Upper lobe of left lung (tissue), 6 donors: ENCODE measurements around the gene VMAC. TPM values are rescaled to one million over a fixed set of nuclear protein-coding genes. Genes with fewer than 3 reads are reported as not detected.

Source experiments
- ATAC-seq, 2 donors: fragments of 200-7000 bp; cut with Tn5 transposase; one replicate each; pipeline ENCODE4 v1.9.1; 2022; ENCODE audit warnings: mild to moderate bottlenecking in 2 of 2, moderate library complexity in 2 of 2; ENCODE audit not compliant: low FRiP score in 2 of 2
- DNase-seq, 2 donors: peaks; one replicate each; pipeline ENCODE4 v3.0.0-alpha.2; 2019 to 2020
- H3K27ac ChIP-seq, 4 donors: fragments of 200-600 bp; sonication (generic); one replicate each; pipeline ENCODE4 v1.5.1; 2016 to 2019
- H3K27me3 ChIP-seq, 4 donors: fragments of 200-600 bp; sonication (generic); one replicate each; pipeline ENCODE4 v1.5.1; 2017 to 2019
- H3K36me3 ChIP-seq, 4 donors: fragments of 200-600 bp; sonication (generic); one replicate each; pipeline ENCODE4 v1.5.1; 2016 to 2019
- H3K4me1 ChIP-seq, 4 donors: fragments of 200-600 bp; sonication (generic); one replicate each; pipeline ENCODE4 v1.5.1; 2018 to 2019
- H3K4me3 ChIP-seq, 4 donors: fragments of 200-600 bp; sonication (generic); one replicate each; pipeline ENCODE4 v1.5.1; 2017 to 2019; ENCODE audit warnings: mild to moderate bottlenecking in 2 of 4, moderate library complexity in 1 of 4
- H3K9me3 ChIP-seq, 4 donors: fragments of 200-600 bp; sonication (generic); one replicate each; pipeline ENCODE4 v1.5.1; 2018 to 2019
- CTCF ChIP-seq, 6 experiments: fragments of 450-650 bp in 4 of 6; fragments of 200-600 bp in 2 of 6; sonication (generic) in 2 of 6; IDR thresholded peaks; one replicate each; pipeline ENCODE4 v1.5.1; 2016 to 2019; ENCODE audit warnings: antibody characterized with exemption in 6 of 6
- EP300 ChIP-seq, 4 donors: sonication (generic); formaldehyde crosslinking; IDR thresholded peaks; one replicate each; pipeline ENCODE4 v1.5.1; 2017; ENCODE audit warnings: antibody characterized with exemption in 4 of 4, control low read depth in 2 of 4
- POLR2A ChIP-seq, 4 donors: fragments of 450-650 bp; IDR thresholded peaks; one replicate each; pipeline ENCODE4 v1.5.1; 2016 to 2017; ENCODE audit warnings: antibody characterized with exemption in 4 of 4, mild to moderate bottlenecking in 2 of 4
- POLR2AphosphoS5 ChIP-seq, 2 donors: sonication (generic); formaldehyde crosslinking; IDR thresholded peaks; one replicate each; pipeline ENCODE4 v1.5.1; 2017; ENCODE audit warnings: antibody characterized with exemption in 2 of 2
- WGBS, 2 donors: methylation state at CpG; one replicate each; pipeline ENCODE4 v1.1.5; 2017 to 2018; 5-methylcytosine and 5-hydroxymethylcytosine counted together
- total RNA-seq, 6 donors: library from RNA; depleted of rRNA in 4 of 6; stranded (reverse); fragments of >200 nt in 4 of 6; gene quantifications; one replicate each; pipeline versions ENCODE4 v1.1.0 to v1.2.1, GENCODE V29; 2016 to 2021
- donor health status: DM: no; HTN: no; CAD: no; lungs with moderate emphysema.
- donor health status: DM: no; HTN: yes; CAD: no; lungs with severe emphysema.

VMAC gene
- total RNA-seq, 6 donors from 2014 or later = 4.1 to 38.8 (median 9.3) TPM

- Histone ChIP-seq H3K4me1 (peaks cover 0 to 14% (median 8%) of the 10 kb centered on the region in 4 donors), H3K27me3 (no peaks in the 10 kb centered on the region), H3K9me3 (no peaks in the 10 kb centered on the region), H3K27ac (no peak overlapping the region), H3K4me3 (no peak overlapping the region), H3K36me3 (peaks cover 14 to 85% (median 66%) of the 10 kb centered on the region in 4 donors)
- TF ChIP-seq POLR2A (IDR thresholded peaks at IDR 0.05) = no peak
- TF ChIP-seq CTCF (IDR thresholded peaks at IDR 0.05) = no peak
- TF ChIP-seq POLR2AphosphoS5 (IDR thresholded peaks at IDR 0.05) = no peak
- WGBS, 2 donors = 90 to 93% methylated on average over 20 to 21 of the region's 21 CpGs
- no peak for ATAC-seq
- DNase-seq = no peak
These were observed 28.1 kb downstream of the VMAC start for GRCh38 chr19:5932609-5933262.

- no peaks in the 10 kb centered on the region for H3K27me3 ChIP-seq
- DNase-seq (no peak), ATAC-seq (no peak)
- no peak for TF ChIP-seq CTCF (IDR thresholded peaks at IDR 0.05)
- TF ChIP-seq POLR2AphosphoS5 (IDR thresholded peaks at IDR 0.05) = no peak
- TF ChIP-seq POLR2A (IDR thresholded peaks at IDR 0.05) = no peak
- no peak for TF ChIP-seq EP300 (IDR thresholded peaks at IDR 0.05)
- peak overlapping the region in 1 of 4 donors; percentile 17 for H3K27ac ChIP-seq
- peaks cover 0 to 14% (median 8%) of the 10 kb centered on the region in 4 donors for H3K4me1 ChIP-seq
- peaks cover 11 to 77% (median 63%) of the 10 kb centered on the region in 4 donors for H3K36me3 ChIP-seq
- no peak overlapping the region for H3K4me3 ChIP-seq
- H3K9me3 ChIP-seq = no peaks in the 10 kb centered on the region
- WGBS, 2 donors = 90 to 97% methylated on average over 14 to 16 of the region's 20 CpGs
These were observed 28.9 kb downstream of the VMAC start for GRCh38 chr19:5933391-5934068.

GRCh38 chr19:5934069-5934401 lies 29.4 kb downstream of the VMAC start:
- WGBS, 2 donors = 91 to 92% methylated on average over 5 of the region's 5 CpGs
- no peak for TF ChIP-seq EP300 (IDR thresholded peaks at IDR 0.05)
- TF ChIP-seq POLR2AphosphoS5 (IDR thresholded peaks at IDR 0.05) = no peak
- no peak for TF ChIP-seq POLR2A (IDR thresholded peaks at IDR 0.05)
- TF ChIP-seq CTCF (IDR thresholded peaks at IDR 0.05) = no peak
- ATAC-seq = no peak
- Histone ChIP-seq H3K9me3 (no peaks in the 10 kb centered on the region), H3K4me3 (no peak overlapping the region), H3K4me1 (peaks cover 0 to 14% (median 8%) of the 10 kb centered on the region in 4 donors), H3K27me3 (no peaks in the 10 kb centered on the region), H3K36me3 (peaks cover 11 to 77% (median 61%) of the 10 kb centered on the region in 4 donors), H3K27ac (peak overlapping the region in 1 of 4 donors; percentile 17)
- DNase-seq = no peak

- WGBS, 2 donors = 76 to 86% methylated on average over 15 to 16 of the region's 16 CpGs
- DNase-seq (no peak), ATAC-seq (peak in 1 of 2 donors; percentile 55)
- H3K4me3 ChIP-seq = no peak overlapping the region
- no peaks in the 10 kb centered on the region for H3K27me3 ChIP-seq
- peaks cover 0 to 14% (median 8%) of the 10 kb centered on the region in 4 donors for H3K4me1 ChIP-seq
- peaks cover 11 to 76% (median 61%) of the 10 kb centered on the region in 4 donors for H3K36me3 ChIP-seq
- H3K9me3 ChIP-seq = no peaks in the 10 kb centered on the region
- TF ChIP-seq POLR2AphosphoS5 (IDR thresholded peaks at IDR 0.05) (peak in 1 of 2 donors; percentile 12), POLR2A (IDR thresholded peaks at IDR 0.05) (no peak)
- peak overlapping the region in 2 of 4 donors; percentile 30 to 41 for H3K27ac ChIP-seq
These were observed 30.3 kb downstream of the VMAC start for GRCh38 chr19:5934774-5935472.
